ENCODE results near the gene IFT74. TPM values are rescaled to one million over a fixed set of nuclear protein-coding genes. Genes with fewer than 3 reads are reported as not detected.
A peak's percentile ranks its signal among the peaks of the same experiment; 100 is the strongest.

Gene IFT74
- total RNA-seq: 19.9 TPM

GRCh38 chr9:26955921-26956859, at the start of gene IFT74:
IFT74 (plus strand) TSS chr9:26956412; CDS start chr9:26961968, 5,556 bp downstream.
- peak; percentile 99 for DNase-seq (ENCODE audit: low spot score)

DNA sequence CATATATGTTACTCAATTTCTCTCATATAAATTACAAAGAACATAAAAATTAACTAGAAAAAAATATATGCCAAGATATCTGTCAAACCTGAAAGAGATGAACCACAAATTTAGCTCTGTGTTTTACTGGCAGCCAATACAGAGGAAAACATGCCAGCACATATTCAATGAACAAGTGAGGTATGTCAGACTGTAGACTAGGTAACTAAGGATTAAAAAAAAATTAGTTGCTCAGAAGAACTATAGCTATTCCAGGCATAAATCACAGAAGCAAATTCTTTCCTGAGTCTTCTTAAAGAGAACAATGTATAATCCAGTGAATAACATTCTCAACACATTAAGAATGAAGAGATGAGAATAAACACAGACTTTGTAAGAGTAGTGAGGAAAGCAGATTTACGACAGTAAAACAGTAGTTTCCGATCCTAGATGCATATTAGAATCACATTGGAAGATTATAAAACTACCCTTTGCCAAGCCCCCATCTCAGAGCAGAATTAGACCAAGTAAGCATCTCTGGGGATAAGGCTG, 43.0 kb upstream of the IFT74 start:
- DNase-seq (ENCODE audit: low spot score): no peak

- DNase-seq (ENCODE audit: low spot score): no peak
Observed at GRCh38 chr9:26919698-26920097, 36.5 kb upstream of the IFT74 start.

GRCh38 chr9:26925609-26926008, 30.6 kb upstream of the IFT74 start:
- DNase-seq (ENCODE audit: low spot score): no peak

DNA sequence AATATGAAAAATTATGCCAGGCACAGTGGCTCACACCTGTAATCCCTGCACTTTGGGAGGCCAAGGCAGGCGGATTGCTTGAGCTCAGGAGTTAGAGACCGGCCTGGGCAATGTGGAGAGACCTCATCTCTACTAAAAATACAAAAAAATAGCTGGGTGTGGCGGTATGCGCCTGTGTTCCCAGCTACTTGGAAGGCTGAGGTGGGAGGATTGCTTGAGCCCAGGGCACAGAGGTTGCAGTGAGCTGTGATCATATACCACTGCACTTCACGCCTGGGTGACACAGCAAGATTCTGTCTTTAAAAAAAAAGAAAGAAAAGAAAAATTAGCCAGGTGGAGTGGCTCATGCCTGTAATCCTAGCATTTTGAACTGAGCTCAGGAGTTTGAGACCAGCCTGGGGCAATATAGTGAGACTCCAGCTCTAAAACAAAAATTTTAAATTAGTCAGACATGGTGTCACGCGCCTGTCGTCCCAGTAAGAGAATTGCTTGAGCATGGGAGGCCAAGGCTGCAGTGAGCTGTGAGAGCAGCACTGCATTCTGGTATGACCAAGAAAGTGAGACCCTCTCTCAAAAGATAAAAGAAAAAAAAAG, 27.2 kb upstream of the IFT74 start:
- DNase-seq (ENCODE audit: low spot score): no peak

DNA sequence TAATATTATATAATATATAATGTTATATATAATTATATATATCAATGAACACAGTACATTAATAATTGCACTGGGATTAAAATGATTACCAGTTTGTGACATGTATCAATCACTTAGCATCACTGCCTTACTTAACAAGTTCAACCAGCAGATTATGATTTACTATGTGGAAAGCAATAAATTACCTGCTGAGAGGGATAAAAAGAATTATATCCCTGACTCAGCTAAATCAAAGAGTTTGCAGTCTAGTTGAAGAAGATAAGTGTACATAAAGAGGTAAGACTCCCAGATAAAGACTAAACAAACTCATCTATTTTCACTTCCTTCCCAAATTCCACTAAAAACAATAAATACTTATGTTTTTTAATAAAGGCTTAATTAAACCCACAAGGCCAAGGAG, 20.4 kb upstream of the IFT74 start:
- no peak for DNase-seq (ENCODE audit: low spot score)

DNA sequence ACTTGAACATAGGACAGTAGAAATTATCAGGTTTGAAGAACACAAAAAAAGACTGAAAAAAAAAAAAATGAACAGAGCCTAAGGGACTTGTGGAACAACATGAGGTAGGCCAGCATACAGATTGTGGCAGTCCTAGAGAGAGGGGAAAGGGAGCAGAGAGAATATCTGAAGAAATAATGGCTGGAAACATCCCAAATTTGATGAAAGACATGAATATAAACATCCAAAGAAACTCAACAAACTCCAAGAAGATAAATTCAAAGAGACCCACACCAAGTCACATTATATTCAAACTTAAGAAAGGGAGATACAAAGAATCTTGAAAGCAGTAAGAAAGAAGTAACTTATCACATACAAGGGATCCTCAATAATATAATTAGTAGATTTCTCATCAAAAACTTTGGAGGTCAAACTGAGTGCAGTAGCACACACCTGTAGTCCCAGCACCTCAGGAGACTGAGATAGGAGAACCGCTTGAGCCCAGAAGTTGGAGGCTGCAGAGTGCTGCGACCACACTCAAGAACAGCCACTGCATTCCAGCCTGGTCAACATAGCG, 18.3 kb upstream of the IFT74 start:
- DNase-seq (ENCODE audit: low spot score): no peak

DNA sequence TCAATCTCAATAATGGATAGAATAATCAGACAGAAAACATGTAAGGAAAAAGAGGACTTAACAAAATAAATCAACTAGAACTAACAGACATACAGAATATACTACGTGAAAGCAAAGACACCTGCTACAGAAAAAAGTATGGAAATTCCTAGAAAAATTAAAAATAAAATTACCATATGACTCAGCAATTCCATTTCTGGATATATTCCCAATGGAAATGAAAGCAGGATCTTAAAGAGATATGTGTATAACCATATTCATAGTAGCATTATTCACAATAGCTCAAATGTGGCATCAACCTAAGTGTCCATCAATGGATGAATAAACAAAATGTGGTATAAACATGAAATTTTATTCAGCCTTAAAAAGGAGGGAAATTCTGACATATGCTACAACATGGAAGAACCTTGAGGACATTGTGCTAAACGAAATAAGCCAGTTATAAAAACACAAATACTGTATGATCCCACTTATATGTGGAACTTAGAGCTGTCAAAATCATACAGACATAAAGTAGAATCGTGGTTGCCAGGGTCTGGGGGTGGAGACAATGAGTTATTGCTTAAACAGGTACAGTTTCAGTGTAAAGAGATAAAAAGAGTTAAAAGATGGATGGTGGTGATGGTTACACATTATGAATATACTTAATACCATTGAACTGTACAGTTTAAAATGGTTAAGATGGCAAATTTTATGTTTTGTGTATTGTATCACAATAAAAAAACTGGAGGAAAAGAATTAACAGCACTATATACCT, 16.1 kb upstream of the IFT74 start:
- no peak for DNase-seq (ENCODE audit: low spot score)

- DNase-seq (ENCODE audit: low spot score): no peak
Observed at GRCh38 chr9:26940779-26941178, 15.4 kb upstream of the IFT74 start.

DNA sequence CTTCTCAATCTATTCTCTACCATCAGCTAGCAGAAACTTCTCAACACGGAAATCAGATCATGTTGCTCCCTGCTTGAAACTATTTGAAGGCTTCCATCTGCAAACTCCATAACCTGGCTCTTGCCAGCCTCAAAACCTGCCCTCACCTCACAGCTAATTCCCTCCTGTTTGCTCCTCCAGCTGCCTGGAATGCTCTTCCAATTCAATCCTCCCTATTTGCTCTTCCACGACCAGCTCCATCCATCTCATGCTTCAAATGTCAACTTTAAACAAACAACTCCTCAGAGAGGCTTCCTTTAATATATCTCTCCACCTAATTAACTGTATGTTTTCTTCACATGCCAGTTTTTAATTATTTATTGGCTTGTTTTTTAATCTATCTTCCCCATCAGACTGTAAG, 10.6 kb upstream of the IFT74 start:
- no peak for DNase-seq (ENCODE audit: low spot score)

GRCh38 chr9:26946753-26947727, 9.2 kb upstream of the IFT74 start, which contains the start of gene PLAA:
PLAA (minus strand) TSS chr9:26947242; CDS start chr9:26947045, 197 bp downstream.
- DNase-seq (ENCODE audit: low spot score): peak; percentile 90

DNA sequence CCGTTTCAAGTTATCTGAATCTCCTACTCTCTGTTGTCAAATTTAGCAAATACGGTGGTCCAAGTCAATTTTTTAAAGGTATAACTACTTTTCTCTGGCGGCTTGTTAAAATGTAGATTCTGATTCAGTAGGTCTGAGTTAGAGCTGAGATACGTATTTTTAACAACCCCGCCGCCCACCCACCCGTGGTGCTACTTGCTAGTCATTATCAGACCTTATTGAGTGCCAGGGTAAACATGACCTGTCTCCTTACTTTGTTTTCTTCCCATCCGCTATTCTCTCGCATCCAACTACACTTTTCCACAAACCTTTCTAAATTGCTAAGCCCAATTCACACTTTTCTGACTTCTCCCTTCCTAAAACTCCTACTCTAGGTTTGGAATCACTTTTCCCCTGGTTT, 8.5 kb upstream of the IFT74 start:
- DNase-seq (ENCODE audit: low spot score): no peak

DNA sequence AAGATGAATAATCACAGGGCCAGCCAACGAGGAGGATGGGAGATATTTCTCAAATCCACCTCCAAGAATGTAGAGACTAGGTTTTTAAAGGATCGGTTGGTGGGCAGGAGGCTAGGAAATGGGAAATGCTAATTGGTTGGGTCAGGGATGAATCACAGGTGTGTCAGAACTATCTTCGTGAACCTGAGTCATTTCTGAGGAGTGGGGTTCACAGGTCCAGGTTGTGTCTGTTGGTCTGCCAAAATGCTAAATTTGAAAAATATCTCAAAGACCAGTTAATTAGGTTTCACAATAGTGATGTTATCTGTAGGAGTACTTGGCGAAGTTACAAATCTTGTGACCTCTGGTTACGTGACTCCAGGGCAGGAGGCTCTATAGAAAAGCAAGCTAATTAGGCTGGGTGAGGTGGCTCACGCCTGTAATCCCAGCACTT, 6.6 kb upstream of the IFT74 start:
- DNase-seq (ENCODE audit: low spot score): no peak

- DNase-seq (ENCODE audit: low spot score): no peak
Observed at GRCh38 chr9:26950521-26950920, 5.7 kb upstream of the IFT74 start.

GRCh38 chr9:26951794-26952193, 4.4 kb upstream of the IFT74 start:
- no peak for DNase-seq (ENCODE audit: low spot score)

- DNase-seq (ENCODE audit: low spot score): no peak
Observed at GRCh38 chr9:26954050-26954508, 2.1 kb upstream of the IFT74 start.

GRCh38 chr9:26955222-26955903, 849 bp upstream of the IFT74 start:
- no peak for DNase-seq (ENCODE audit: low spot score)

GRCh38 chr9:26956860-26957233, 635 bp downstream of the IFT74 start:
- DNase-seq (ENCODE audit: low spot score): no peak

- no peak for DNase-seq (ENCODE audit: low spot score)
Observed at GRCh38 chr9:26971721-26972120, 15.5 kb downstream of the IFT74 start.

- no peak for DNase-seq (ENCODE audit: low spot score)
Observed at GRCh38 chr9:26973989-26974388, 17.8 kb downstream of the IFT74 start.
